Kidney epithelial cell (primary cell): Measurements from ENCODE around the gene SNX25. TPM values are rescaled to one million over a fixed set of nuclear protein-coding genes. Genes with fewer than 3 reads are reported as not detected.
"Not testable (repeated sequence)": the region's sequence is repeated elsewhere in the genome, so short reads cannot be mapped to it uniquely, and the experiment has no call there.

ENCODE experiments used
- DNase-seq: peaks from one replicate; pipeline ENCODE4 v3.0.0-alpha.2; 2010; ENCODE audit warnings: low read depth
- H3K27me3 ChIP-seq: 2 replicates; pipeline ENCODE4 v1.6.0; 2011; ENCODE audit warnings: low read length; ENCODE audit not compliant: control insufficient read depth, insufficient read depth
- H3K36me3 ChIP-seq: 2 replicates; pipeline ENCODE4 v1.5.1; 2011; ENCODE audit warnings: low read length; ENCODE audit not compliant: control insufficient read depth, insufficient read depth
- H3K4me3 ChIP-seq: 2 replicates; pipeline ENCODE4 v1.5.1; 2011; ENCODE audit warnings: low read depth, mild to moderate bottlenecking, control low read depth, low read length
- CTCF ChIP-seq: IDR thresholded peaks from 2 replicates; pipeline ENCODE4 v1.5.1; 2011; ENCODE audit warnings: mild to moderate bottlenecking, moderate library complexity, low read length, control low read depth, inconsistent platforms; ENCODE audit not compliant: insufficient read depth, poor library complexity, severe bottlenecking
- total RNA-seq: library from RNA; depleted of rRNA; stranded (reverse); fragments of >200 nt; gene quantifications from 2 replicates; pipeline ENCODE4 v1.2.3, GENCODE V29; 2015

Gene SNX25
- total RNA-seq, 1 donor from 2014 or later: 15.5 TPM

DNA sequence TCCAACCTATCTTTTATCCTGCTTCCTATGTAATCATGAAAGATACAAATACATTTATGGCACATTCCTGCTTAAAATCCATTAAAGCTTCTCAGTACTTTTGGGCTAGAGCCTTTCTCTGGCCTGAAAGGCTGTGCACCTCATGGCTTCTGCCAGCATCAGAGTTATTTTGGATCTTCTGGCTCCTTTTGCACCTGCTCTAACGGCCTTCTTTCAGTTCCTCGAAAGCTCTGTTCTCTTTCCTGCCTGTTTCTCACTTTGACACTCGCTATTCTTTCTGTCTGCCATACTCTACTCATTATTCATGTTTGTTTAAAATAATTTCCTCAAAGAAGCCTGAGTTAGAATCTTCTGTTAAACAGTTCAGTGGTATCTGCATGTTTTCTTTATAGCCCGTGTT, 100.4 kb downstream of the SNX25 start:
- Histone ChIP-seq H3K4me3 (no peak overlapping the region), H3K27me3 (no peaks in the 10 kb centered on the region)
- TF ChIP-seq CTCF: no peak

DNA sequence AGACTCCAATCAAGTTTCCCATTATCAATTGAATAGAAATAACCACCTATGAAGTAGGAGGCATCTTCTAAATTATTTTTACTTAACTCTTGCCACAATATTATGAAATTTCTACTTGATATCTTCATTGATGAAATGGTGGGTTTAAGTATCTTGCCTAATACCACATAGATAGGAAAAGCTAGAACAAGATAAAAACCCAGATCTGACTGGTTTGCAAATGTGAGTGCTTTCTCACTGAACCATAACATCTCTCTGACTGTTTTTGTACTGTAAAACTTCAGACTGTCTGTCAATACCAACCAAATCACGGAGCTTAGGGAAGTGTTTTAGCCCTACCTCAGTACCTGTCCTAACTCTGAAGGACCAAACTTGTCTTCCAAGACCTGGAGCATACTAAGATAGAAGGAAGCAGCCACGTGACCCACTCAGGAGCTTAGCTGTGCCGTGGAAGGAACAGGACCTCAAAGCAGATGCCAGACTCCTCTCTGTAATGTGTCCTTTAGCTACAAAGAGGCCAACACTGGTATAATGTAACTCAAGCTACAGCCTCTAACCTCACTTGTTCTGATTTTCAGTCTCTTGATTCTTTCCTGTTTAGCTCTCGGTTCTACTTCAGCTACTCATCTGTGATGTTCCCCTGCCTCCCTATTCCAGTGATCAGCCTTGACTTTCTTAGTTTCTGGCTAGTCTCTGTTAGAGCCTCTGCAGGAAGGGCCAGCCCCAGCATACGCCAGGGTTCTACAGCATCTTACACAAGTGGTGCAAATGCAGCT, 101.9 kb downstream of the SNX25 start:
- Histone ChIP-seq H3K27me3 (no peaks in the 10 kb centered on the region), H3K4me3 (no peak overlapping the region), H3K36me3 (peaks cover 2% of the 10 kb centered on the region)
- no peak for DNase-seq
- TF ChIP-seq CTCF: no peak

More for the DNA sequence above, 100.4 kb downstream of the SNX25 start:
- H3K36me3 ChIP-seq: peaks cover 2% of the 10 kb centered on the region
- DNase-seq: no peak

- no peaks in the 10 kb centered on the region for H3K27me3 ChIP-seq
- H3K36me3 ChIP-seq: peaks cover 2% of the 10 kb centered on the region
- H3K4me3 ChIP-seq: no peak overlapping the region
- DNase-seq: no peak
- TF ChIP-seq CTCF: no peak
Measured at GRCh38 chr4:185312699-185313098, 103.3 kb downstream of the SNX25 start.

DNA sequence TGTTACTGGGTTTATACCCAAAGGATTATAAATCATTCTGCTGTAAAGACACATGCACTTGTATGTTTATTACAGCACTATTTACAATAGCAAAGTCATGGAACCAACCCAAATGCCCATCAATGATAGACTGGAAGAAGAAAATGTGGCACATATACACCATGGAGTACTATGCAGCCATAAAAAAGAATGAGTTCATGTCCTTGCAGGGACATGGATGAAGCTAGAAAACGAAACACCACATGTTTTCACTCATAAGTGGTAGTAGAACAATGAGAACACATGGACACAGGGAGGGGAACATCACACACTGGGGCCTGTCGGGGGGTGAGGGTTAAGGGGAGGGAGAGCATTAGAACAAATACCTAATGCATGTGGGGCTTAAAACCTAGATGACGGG, 108.1 kb downstream of the SNX25 start:
- H3K27me3 ChIP-seq, DNase-seq, H3K36me3 ChIP-seq, H3K4me3 ChIP-seq: not testable (repeated sequence)

DNA sequence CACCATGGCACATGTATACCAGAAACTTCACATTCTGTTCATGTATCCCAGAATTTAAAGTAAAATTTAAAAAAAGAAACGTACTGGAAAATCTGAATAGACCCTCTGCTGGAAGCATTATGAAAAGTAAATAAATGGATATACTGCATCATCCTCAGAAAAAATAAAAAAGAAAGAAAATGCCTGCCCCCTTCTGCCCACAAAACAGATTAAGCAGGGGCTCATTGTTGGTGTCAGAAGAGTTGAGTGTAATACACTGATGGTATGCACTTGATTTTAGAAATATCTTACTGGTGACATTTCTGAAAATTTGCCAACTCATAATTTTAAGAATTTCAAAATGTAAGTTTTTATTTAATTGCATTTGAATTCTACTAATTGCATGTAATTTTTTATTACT, 108.5 kb downstream of the SNX25 start:
- DNase-seq: no peak

GRCh38 chr4:185318679-185319078, 109.3 kb downstream of the SNX25 start:
- Histone ChIP-seq H3K27me3 (no peaks in the 10 kb centered on the region), H3K4me3 (no peak overlapping the region), H3K36me3 (no peaks in the 10 kb centered on the region)
- TF ChIP-seq CTCF: no peak
- DNase-seq: no peak

More for the DNA sequence above, 108.5 kb downstream of the SNX25 start:
- TF ChIP-seq CTCF: no peak
- no peaks in the 10 kb centered on the region for H3K36me3 ChIP-seq
- no peaks in the 10 kb centered on the region for H3K27me3 ChIP-seq
- no peak overlapping the region for H3K4me3 ChIP-seq
